A673 (cell line): ENCODE data around the gene PDCD1. TPM values are rescaled to one million over a fixed set of nuclear protein-coding genes. Genes with fewer than 3 reads are reported as not detected.
A peak's percentile ranks its signal among the peaks of the same experiment; 100 is the strongest.
"Not testable (repeated sequence)": the region's sequence is repeated elsewhere in the genome, so short reads cannot be mapped to it uniquely, and the experiment has no call there.

ENCODE experiments used
- BruUV-seq: library from RNA; stranded (reverse); fragments of 400-500 nt; replicated peaks from 2 replicates; lab custom pipeline; 2021; lab: Mats Ljungman, UMichigan
- CTCF ChIA-PET: fragments of 300-600 bp; sonication (Branson Sonifier 250); formaldehyde crosslinking; loops from one replicate; lab custom pipeline; 2022; ENCODE audit warnings: antibody characterized with exemption; lab: Charles Lee
- POLR2A ChIA-PET: fragments of 300-600 bp; sonication (Branson Sonifier 250); formaldehyde crosslinking; loops from one replicate; lab custom pipeline; 2022; ENCODE audit warnings: antibody characterized with exemption; ENCODE audit not compliant: low non-redundant PET; lab: Charles Lee
- DNase-seq: peaks from one replicate; pipeline ENCODE4 v3.0.0-alpha.2; 2015; ENCODE audit warnings: low spot score
- H3K27ac ChIP-seq: fragments of 200-600 bp; sonication (generic); 2 replicates; pipeline ENCODE4 v1.5.1; 2016; ENCODE audit warnings: mixed run types, low read depth, mild to moderate bottlenecking, mixed read lengths, antibody characterized with exemption, low read length; ENCODE audit not compliant: poor library complexity, severe bottlenecking
- H3K27me3 ChIP-seq: fragments of 200-600 bp; sonication (generic); replicated peaks from 2 replicates; pipeline ENCODE4 v1.6.1; 2017; ENCODE audit warnings: mixed run types, low read depth, mild to moderate bottlenecking, mixed read lengths, antibody characterized with exemption, low read length; ENCODE audit not compliant: insufficient read depth, poor library complexity
- H3K36me3 ChIP-seq: fragments of 200-600 bp; sonication (generic); 2 replicates; pipeline ENCODE4 v1.6.1; 2016; ENCODE audit warnings: mixed run types, mild to moderate bottlenecking, mixed read lengths, antibody characterized with exemption, low read length; ENCODE audit not compliant: insufficient read depth, poor library complexity, severe bottlenecking
- H3K4me1 ChIP-seq: fragments of 200-600 bp; sonication (generic); 2 replicates; pipeline ENCODE4 v1.6.1; 2017; ENCODE audit warnings: mixed run types, mild to moderate bottlenecking, mixed read lengths, antibody characterized with exemption, low read length; ENCODE audit not compliant: insufficient read depth, poor library complexity, severe bottlenecking
- H3K4me3 ChIP-seq: fragments of 200-600 bp; sonication (generic); 2 replicates; pipeline ENCODE4 v1.5.1; 2016; ENCODE audit warnings: low read depth, mixed run types, mild to moderate bottlenecking, mixed read lengths, low read length; ENCODE audit not compliant: poor library complexity, severe bottlenecking
- H3K9me3 ChIP-seq: fragments of 200-600 bp; sonication (generic); 2 replicates; pipeline ENCODE4 v1.6.1; 2016; ENCODE audit warnings: mixed run types, low read depth, mild to moderate bottlenecking, mixed read lengths, antibody characterized with exemption, low read length; ENCODE audit not compliant: poor library complexity, severe bottlenecking
- CTCF ChIP-seq: fragments of 300-800, 200-600 bp; sonication (generic); conservative IDR thresholded peaks from 2 replicates; pipeline ENCODE4 v1.5.1; 2017; ENCODE audit warnings: low read depth, mild to moderate bottlenecking, antibody characterized with exemption, low read length, moderate library complexity, mixed read lengths
- EZH2 ChIP-seq: fragments of 200-600 bp; sonication (generic); IDR thresholded peaks from 2 replicates; pipeline ENCODE4 v1.6.1; 2017; ENCODE audit warnings: borderline replicate concordance, low read depth, mild to moderate bottlenecking, mixed read lengths, antibody characterized with exemption, low read length; ENCODE audit not compliant: poor library complexity, severe bottlenecking
- intact Hi-C: fragments of 100-400 bp; cut with micrococcal nuclease; formaldehyde crosslinking; loops from one replicate; pipeline ENCODE4 v1.10.0; 2022; ENCODE audit not compliant: unreplicated experiment
- total RNA-seq: library from RNA; stranded (reverse); gene quantifications from 2 replicates; pipeline ENCODE4 v1.2.3, GENCODE V29; 2021

Gene PDCD1
- total RNA-seq, 1 experiment from 2014 or later: 0.34 TPM

GRCh38 chr2:241836292-241836691 lies 22.4 kb downstream of the PDCD1 start:
- TF ChIP-seq EZH2 (no peak), CTCF (no peak)
- POLR2A ChIA-PET: no interaction called here
- Histone ChIP-seq H3K36me3 (no peaks in the 10 kb centered on the region), H3K27ac (no peak overlapping the region), H3K27me3 (no peaks in the 10 kb centered on the region), H3K4me3 (no peak overlapping the region), H3K4me1 (peaks cover 26% of the 10 kb centered on the region), H3K9me3 (peaks cover 7% of the 10 kb centered on the region)
- BruUV-seq: no TSS peak
- no peak for DNase-seq
- CTCF ChIA-PET: no interaction called here
- intact Hi-C loops: no loop called here

GRCh38 chr2:241835611-241836010 lies 23.1 kb downstream of the PDCD1 start:
- intact Hi-C loops: no loop called here
- Histone ChIP-seq H3K27ac (peak overlapping the region; percentile 93), H3K27me3 (no peaks in the 10 kb centered on the region), H3K36me3 (no peaks in the 10 kb centered on the region), H3K9me3 (peaks cover 12% of the 10 kb centered on the region), H3K4me3 (no peak overlapping the region), H3K4me1 (peaks cover 26% of the 10 kb centered on the region)
- CTCF ChIA-PET: no interaction called here
- no TSS peak for BruUV-seq
- POLR2A ChIA-PET: no interaction called here
- no peak for DNase-seq
- TF ChIP-seq CTCF (no peak), EZH2 (no peak)

GRCh38 chr2:241834527-241835210 lies 24.0 kb downstream of the PDCD1 start:
- no peak for TF ChIP-seq EZH2
- TF ChIP-seq CTCF: 0 out of 2 replicates have a peak, but pooled peaks have one; percentile 9
- ChIA-PET CTCF (interaction anchor here (0.8 kb wide), 1 partner anchor 176 kb away, joined by 3 read pairs; no protein-coding TSS in a partner anchor), POLR2A (interaction anchor here (0.6 to 0.7 kb wide), 3 partner anchors 9 to 56 kb away, joined by 3 to 9 read pairs (median 3); no protein-coding TSS in a partner anchor)

GRCh38 chr2:241833756-241834526 lies 24.8 kb downstream of the PDCD1 start:
- Histone ChIP-seq H3K4me3 (peak overlapping the region; percentile 19), H3K9me3 (peaks cover 13% of the 10 kb centered on the region), H3K4me1 (peaks cover 26% of the 10 kb centered on the region), H3K27ac (peak overlapping the region; percentile 93)
- H3K36me3 ChIP-seq, intact Hi-C loops, H3K27me3 ChIP-seq: not testable (repeated sequence)
- BruUV-seq: TSS peak; percentile 85
- DNase-seq: peak; percentile 82
- ChIA-PET POLR2A (interaction anchor here (0.6 kb wide), 1 partner anchor 10 kb away, joined by 3 read pairs; no protein-coding TSS in a partner anchor), CTCF (interaction anchor here (0.8 kb wide), 1 partner anchor 175 kb away, joined by 3 read pairs; no protein-coding TSS in a partner anchor)

More at GRCh38 chr2:241834527-241835210, 24.0 kb downstream of the PDCD1 start:
- no TSS peak for BruUV-seq
- no peaks in the 10 kb centered on the region for H3K27me3 ChIP-seq
- DNase-seq: peak; percentile 71
- no peak overlapping the region for H3K4me3 ChIP-seq
- no peaks in the 10 kb centered on the region for H3K36me3 ChIP-seq
- intact Hi-C loops: no loop called here
- peak overlapping the region; percentile 93 for H3K27ac ChIP-seq
- H3K9me3 ChIP-seq: peaks cover 13% of the 10 kb centered on the region
- H3K4me1 ChIP-seq: peaks cover 26% of the 10 kb centered on the region
